MM.1S (cell line): Measurements from ENCODE around the gene IHH.

Source experiments
- EZH2 ChIP-seq: fragments of 300-600 bp; sonication (generic); optimal IDR thresholded peaks from 2 replicates; pipeline ENCODE3; 2017; ENCODE audit warnings: low read depth, mild to moderate bottlenecking, antibody characterized with exemption, low read length, mixed read lengths
- TF ChIP-seq, protein P1 (sequence below): fragments of 300-600 bp; sonication (generic); IDR thresholded peaks from 2 replicates; pipeline ENCODE4 v1.5.1; 2016; ENCODE audit warnings: antibody characterized with exemption, low read length, mixed read lengths

DNA sequence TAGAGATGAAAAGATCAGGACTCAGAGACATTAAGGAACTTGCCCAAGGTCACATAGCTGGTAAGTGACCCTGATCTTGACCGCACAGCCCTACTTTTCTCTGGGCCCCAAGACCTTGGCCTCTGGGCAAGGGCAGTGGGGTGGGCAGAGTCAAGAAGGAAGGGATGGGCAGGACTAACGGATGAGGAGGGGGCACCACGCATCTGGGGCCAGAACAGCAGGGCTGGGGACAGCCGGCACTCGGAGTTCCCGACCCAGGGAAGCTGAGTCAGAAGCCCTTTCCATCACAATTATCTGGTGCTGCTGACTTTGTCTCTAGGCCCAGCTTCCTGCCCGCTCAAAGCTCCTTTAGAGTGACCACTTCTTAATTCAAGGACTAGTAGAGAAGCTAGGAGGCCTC, 33.8 kb downstream of the IHH start:
- TF ChIP-seq, protein P1, sequence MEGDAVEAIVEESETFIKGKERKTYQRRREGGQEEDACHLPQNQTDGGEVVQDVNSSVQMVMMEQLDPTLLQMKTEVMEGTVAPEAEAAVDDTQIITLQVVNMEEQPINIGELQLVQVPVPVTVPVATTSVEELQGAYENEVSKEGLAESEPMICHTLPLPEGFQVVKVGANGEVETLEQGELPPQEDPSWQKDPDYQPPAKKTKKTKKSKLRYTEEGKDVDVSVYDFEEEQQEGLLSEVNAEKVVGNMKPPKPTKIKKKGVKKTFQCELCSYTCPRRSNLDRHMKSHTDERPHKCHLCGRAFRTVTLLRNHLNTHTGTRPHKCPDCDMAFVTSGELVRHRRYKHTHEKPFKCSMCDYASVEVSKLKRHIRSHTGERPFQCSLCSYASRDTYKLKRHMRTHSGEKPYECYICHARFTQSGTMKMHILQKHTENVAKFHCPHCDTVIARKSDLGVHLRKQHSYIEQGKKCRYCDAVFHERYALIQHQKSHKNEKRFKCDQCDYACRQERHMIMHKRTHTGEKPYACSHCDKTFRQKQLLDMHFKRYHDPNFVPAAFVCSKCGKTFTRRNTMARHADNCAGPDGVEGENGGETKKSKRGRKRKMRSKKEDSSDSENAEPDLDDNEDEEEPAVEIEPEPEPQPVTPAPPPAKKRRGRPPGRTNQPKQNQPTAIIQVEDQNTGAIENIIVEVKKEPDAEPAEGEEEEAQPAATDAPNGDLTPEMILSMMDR = no peak
- no peak for TF ChIP-seq EZH2
